WTC11 (cell line): ENCODE data around the gene HSPB6. TPM values are rescaled to one million over a fixed set of nuclear protein-coding genes. Genes with fewer than 3 reads are reported as not detected.
A peak's percentile ranks its signal among the peaks of the same experiment; 100 is the strongest.

Experiments
- ATAC-seq: fragments of 200-7000 bp; cut with Tn5 transposase; 2 replicates; pipeline ENCODE4 v1.10.0; 2021; ENCODE audit warnings: mild to moderate bottlenecking, moderate library complexity
- CTCF ChIA-PET: fragments of 300-600 bp; sonication (Branson Sonifier 250); formaldehyde crosslinking; loops from one replicate; lab custom pipeline; 2021; ENCODE audit warnings: antibody characterized with exemption; lab: Charles Lee
- POLR2A ChIA-PET: fragments of 350-600 bp; sonication (Branson Sonifier 250); formaldehyde crosslinking; loops from one replicate; lab custom pipeline; 2021; ENCODE audit warnings: antibody characterized with exemption; lab: Charles Lee
- DNase-seq: peaks from one replicate; pipeline ENCODE4 v3.0.0; 2021; ENCODE audit warnings: low spot score
- H3K27ac Mint-ChIP-seq: 2 replicates; pipeline ENCODE4 v1.8.0; 2021; ENCODE audit warnings: mixed read lengths
- H3K27me3 Mint-ChIP-seq: 2 replicates; pipeline ENCODE4 v1.8.0; 2021; ENCODE audit warnings: low read depth, mild to moderate bottlenecking, moderate library complexity, mixed read lengths
- H3K36me3 Mint-ChIP-seq: 2 replicates; pipeline ENCODE4 v1.8.0; 2021; ENCODE audit warnings: mixed read lengths
- H3K4me1 Mint-ChIP-seq: 2 replicates; pipeline ENCODE4 v1.8.0; 2022; ENCODE audit warnings: mixed read lengths
- H3K4me3 Mint-ChIP-seq: 2 replicates; pipeline ENCODE4 v1.8.0; 2021; ENCODE audit warnings: mild to moderate bottlenecking, moderate library complexity, mixed read lengths
- H3K9me3 Mint-ChIP-seq: 2 replicates; pipeline ENCODE4 v1.8.0; 2021; ENCODE audit warnings: mixed read lengths
- AFF4 ChIP-seq: sonication (generic); formaldehyde crosslinking; IDR thresholded peaks from 2 replicates; pipeline ENCODE4 v1.8.1; 2023; ENCODE audit warnings: mild to moderate bottlenecking, missing genetic modification reagents, borderline replicate concordance
- ERG ChIP-seq: fragments of 250-450 bp; sonication (Bioruptor Pico); IDR thresholded peaks from 2 replicates; pipeline ENCODE4 v1.8.0; 2021; ENCODE audit warnings: mild to moderate bottlenecking
- ESRRA ChIP-seq: sonication (generic); formaldehyde crosslinking; IDR thresholded peaks from 2 replicates; pipeline ENCODE4 v1.8.1; 2022; ENCODE audit warnings: mild to moderate bottlenecking, missing genetic modification reagents, borderline replicate concordance
- FOXJ3 ChIP-seq: sonication (generic); formaldehyde crosslinking; IDR thresholded peaks from 2 replicates; pipeline ENCODE4 v1.9.0; 2021; ENCODE audit warnings: missing genetic modification reagents, mild to moderate bottlenecking, borderline replicate concordance
- FOXK1 ChIP-seq: sonication (generic); formaldehyde crosslinking; IDR thresholded peaks from 2 replicates; pipeline ENCODE4 v1.8.0; 2022; ENCODE audit warnings: mild to moderate bottlenecking, moderate library complexity, missing genetic modification reagents
- FOXP1 ChIP-seq: sonication (generic); formaldehyde crosslinking; IDR thresholded peaks from 2 replicates; pipeline ENCODE4 v1.8.0; 2022; ENCODE audit warnings: missing genetic modification reagents, mild to moderate bottlenecking, moderate library complexity, borderline replicate concordance
- NFATC4 ChIP-seq: fragments of 250-450 bp; sonication (Bioruptor Pico); IDR thresholded peaks from 2 replicates; pipeline ENCODE4 v1.9.0; 2021; ENCODE audit warnings: mild to moderate bottlenecking
- SP1 ChIP-seq: sonication (generic); formaldehyde crosslinking; conservative IDR thresholded peaks from 2 replicates; pipeline ENCODE4 v1.8.1; 2022; ENCODE audit warnings: missing genetic modification reagents
- ZBTB43 ChIP-seq: sonication (generic); formaldehyde crosslinking; IDR thresholded peaks from 2 replicates; pipeline ENCODE4 v1.8.1; 2023; ENCODE audit warnings: mild to moderate bottlenecking, missing genetic modification reagents
- ZNF121 ChIP-seq: sonication (generic); formaldehyde crosslinking; IDR thresholded peaks from 2 replicates; pipeline ENCODE4 v1.8.0; 2023; ENCODE audit warnings: missing genetic modification reagents
- ZNF138 ChIP-seq: sonication (generic); formaldehyde crosslinking; conservative IDR thresholded peaks from 2 replicates; pipeline ENCODE4 v1.8.1; 2022; ENCODE audit warnings: mild to moderate bottlenecking, moderate library complexity, missing genetic modification reagents
- ZNF232 ChIP-seq: sonication (generic); formaldehyde crosslinking; IDR thresholded peaks from 2 replicates; pipeline ENCODE4 v1.8.0; 2022; ENCODE audit warnings: mild to moderate bottlenecking, missing genetic modification reagents
- ZNF281 ChIP-seq: sonication (generic); formaldehyde crosslinking; IDR thresholded peaks from 2 replicates; pipeline ENCODE4 v1.8.0; 2023; ENCODE audit warnings: mild to moderate bottlenecking, missing genetic modification reagents
- ZNF423 ChIP-seq: fragments of 250-450 bp; sonication (Bioruptor Pico); IDR thresholded peaks from 2 replicates; pipeline ENCODE4 v2.1.2; 2022; ENCODE audit warnings: mild to moderate bottlenecking, moderate library complexity
- ZNF671 ChIP-seq: fragments of 250-450 bp; sonication (Bioruptor Pico); IDR thresholded peaks from 2 replicates; pipeline ENCODE4 v1.8.0; 2021; ENCODE audit warnings: mild to moderate bottlenecking
- total RNA-seq: library from RNA; stranded (reverse); gene quantifications from 3 replicates; pipeline ENCODE4 v1.2.3, GENCODE V29; 2021

The HSPB6 gene
- total RNA-seq, 1 experiment from 2014 or later, result 1.7 TPM

- peak; percentile 62 for DNase-seq
- ATAC-seq, result peak; percentile 38
- TF ChIP-seq FOXP1 (CRISPR knock-in tag) (no peak), ZNF423 (CRISPR knock-in tag) (no peak), ZNF232 (no peak), ERG (CRISPR knock-in tag) (no peak), FOXJ3 (CRISPR knock-in tag) (no peak), ZNF281 (CRISPR knock-in tag) (no peak), AFF4 (CRISPR knock-in tag) (no peak), ESRRA (CRISPR knock-in tag) (no peak), NFATC4 (CRISPR knock-in tag) (no peak), ZNF671 (CRISPR knock-in tag) (no peak), SP1 (CRISPR knock-in tag) (peak; percentile 18; the same call in 1 of the 2 replicates), ZNF138 (CRISPR knock-in tag) (no peak), FOXK1 (CRISPR knock-in tag) (peak; percentile 42; the same call in 1 of the 2 replicates)
- TF ChIP-seq, all 79 proteins: peak for 2
- Mint-ChIP-seq H3K27ac (0 out of 2 replicates have a peak overlapping the region, but pooled peaks have one; percentile 9), H3K9me3 (no peaks in the 10 kb centered on the region), H3K36me3 (no peaks in the 10 kb centered on the region), H3K27me3 (peaks cover 30% of the 10 kb centered on the region), H3K4me1 (peaks cover 37% of the 10 kb centered on the region), H3K4me3 (peak overlapping the region; percentile 70)
- CTCF ChIA-PET, result interaction anchor here (0.5 to 1.9 kb wide), 5 partner anchors 12 to 623 kb away, joined by 3 to 5 read pairs (median 3); partner anchors contain the start of genes FXYD5, KIRREL2 and LIN37
- POLR2A ChIA-PET, result interaction anchor here (1.1 kb wide), 1 partner anchor 15 kb away, joined by 6 read pairs; no protein-coding TSS in a partner anchor
Measured at GRCh38 chr19:35777086-35777841, 20.4 kb upstream of the HSPB6 start.

GRCh38 chr19:35776102-35776788 lies 19.4 kb upstream of the HSPB6 start:
- ChIA-PET POLR2A (interaction anchor here (1.1 kb wide), 1 partner anchor 14 kb away, joined by 6 read pairs; no protein-coding TSS in a partner anchor), CTCF (interaction anchor here (0.9 to 2.5 kb wide), 5 partner anchors 9 to 80 kb away, joined by 3 to 11 read pairs (median 3); partner anchors contain the start of gene KIRREL2)
- peaks cover 30% of the 10 kb centered on the region for H3K27me3 Mint-ChIP-seq
- no peak overlapping the region for H3K27ac Mint-ChIP-seq
- no peak for DNase-seq
- H3K9me3 Mint-ChIP-seq, result no peaks in the 10 kb centered on the region
- no peaks in the 10 kb centered on the region for H3K36me3 Mint-ChIP-seq
- H3K4me3 Mint-ChIP-seq, result peak overlapping the region; percentile 70
- no peak for ATAC-seq
- peaks cover 32% of the 10 kb centered on the region for H3K4me1 Mint-ChIP-seq
- no peak for TF ChIP-seq ZNF232
- TF ChIP-seq ZBTB43 (CRISPR knock-in tag), result no peak
- TF ChIP-seq ZNF121 (CRISPR knock-in tag), result peak; percentile 82
